Left ventricle myocardium inferior (tissue), 1 donor: ENCODE data around the gene TAF15. TPM values are rescaled to one million over a fixed set of nuclear protein-coding genes. Genes with fewer than 3 reads are reported as not detected.

Experiments
- DNase-seq: peaks from one replicate; pipeline ENCODE4 v3.0.0-alpha.2; 2020
- H3K27ac ChIP-seq: fragments of 200-600 bp; replicated peaks from 2 replicates; pipeline ENCODE4 v1.8.0; 2021
- H3K27me3 ChIP-seq: fragments of 200-600 bp; 2 replicates; pipeline ENCODE4 v1.8.0; 2021; ENCODE audit warnings: low read depth
- H3K36me3 ChIP-seq: fragments of 200-600 bp; 2 replicates; pipeline ENCODE4 v1.8.0; 2021
- H3K4me1 ChIP-seq: fragments of 200-600 bp; 2 replicates; pipeline ENCODE4 v1.8.0; 2021
- H3K4me3 ChIP-seq: fragments of 200-600 bp; 2 replicates; pipeline ENCODE4 v1.8.0; 2021; ENCODE audit warnings: mild to moderate bottlenecking, moderate library complexity
- H3K9me3 ChIP-seq: fragments of 200-600 bp; replicated peaks from 2 replicates; pipeline ENCODE4 v1.8.0; 2021
- intact Hi-C: fragments of 100-400 bp; cut with micrococcal nuclease; formaldehyde crosslinking; loops from one replicate; pipeline ENCODE4 v1.11.0; 2022
- total RNA-seq: library from RNA; stranded (reverse); fragmentation: NEBNext Ultra II Directional; extraction: Animal tissue kit (Norgen Biotek cat#: 25700); gene quantifications from one replicate; pipeline ENCODE4 v1.2.1, GENCODE V29; 2021
- TF ChIP-seq, protein P1 (sequence below): fragments of 200-600 bp; IDR thresholded peaks from 2 replicates; pipeline ENCODE4 v1.8.0; 2021; ENCODE audit warnings: antibody characterized with exemption, mild to moderate bottlenecking, borderline replicate concordance
- donor health status: DM: no; HTN: yes; CAD: no; lungs with severe emphysema.

TAF15 gene
- total RNA-seq, 1 donor from 2014 or later: 113 TPM

DNA sequence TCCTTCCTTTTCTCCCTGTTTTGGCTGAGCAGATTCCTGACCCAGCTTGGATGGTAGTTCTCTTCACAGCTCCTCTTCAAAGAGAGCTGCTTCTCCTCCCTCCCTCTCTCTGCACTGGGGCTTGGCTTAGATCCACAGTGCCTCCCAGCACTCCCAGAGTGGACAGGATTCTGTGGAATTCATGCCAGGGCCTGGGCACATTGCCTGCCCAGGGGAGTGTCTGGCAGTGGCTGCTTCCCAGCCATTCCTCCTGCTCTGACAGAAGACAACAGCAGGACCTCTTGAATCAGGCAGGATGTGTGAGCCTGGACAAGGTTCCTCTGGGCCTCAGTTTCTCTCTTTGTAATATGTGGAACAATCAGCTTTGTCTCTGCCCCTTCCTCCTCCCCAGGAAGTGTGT, 9.3 kb upstream of the TAF15 start:
- H3K27ac ChIP-seq: peak overlapping the region; percentile 51

DNA sequence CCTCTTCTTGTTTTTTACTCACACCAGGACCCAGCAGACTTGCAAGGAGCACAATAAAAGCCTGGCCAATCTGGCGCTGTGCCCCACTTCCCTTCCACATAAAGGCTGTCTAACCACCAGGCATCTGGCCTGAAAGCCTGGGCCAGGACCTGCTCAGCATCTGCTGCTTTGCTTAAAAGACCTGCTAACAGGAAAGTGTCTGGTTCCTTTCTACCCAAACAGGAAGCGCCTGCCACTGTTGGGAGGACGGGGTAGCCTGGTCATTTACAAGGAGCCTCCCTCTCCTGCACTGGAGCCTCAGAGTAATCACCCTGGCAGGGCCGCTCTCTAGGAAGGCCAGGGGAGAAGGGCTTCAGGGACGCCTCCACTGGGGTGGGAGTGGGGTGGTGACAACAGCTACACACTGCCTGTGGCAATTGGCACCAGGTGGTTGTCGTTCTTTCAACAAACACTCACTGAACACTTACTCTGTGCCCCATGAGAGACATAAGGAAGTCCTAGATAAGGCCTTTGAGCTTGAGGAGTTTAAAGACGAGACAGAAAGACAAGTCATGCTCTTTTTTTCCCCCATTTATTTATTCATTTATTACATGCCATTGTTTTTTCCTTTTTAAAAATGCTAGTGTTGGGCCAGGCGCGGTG, 7.6 kb upstream of the TAF15 start:
- intact Hi-C loops: no loop called here
- TF ChIP-seq, protein P1, sequence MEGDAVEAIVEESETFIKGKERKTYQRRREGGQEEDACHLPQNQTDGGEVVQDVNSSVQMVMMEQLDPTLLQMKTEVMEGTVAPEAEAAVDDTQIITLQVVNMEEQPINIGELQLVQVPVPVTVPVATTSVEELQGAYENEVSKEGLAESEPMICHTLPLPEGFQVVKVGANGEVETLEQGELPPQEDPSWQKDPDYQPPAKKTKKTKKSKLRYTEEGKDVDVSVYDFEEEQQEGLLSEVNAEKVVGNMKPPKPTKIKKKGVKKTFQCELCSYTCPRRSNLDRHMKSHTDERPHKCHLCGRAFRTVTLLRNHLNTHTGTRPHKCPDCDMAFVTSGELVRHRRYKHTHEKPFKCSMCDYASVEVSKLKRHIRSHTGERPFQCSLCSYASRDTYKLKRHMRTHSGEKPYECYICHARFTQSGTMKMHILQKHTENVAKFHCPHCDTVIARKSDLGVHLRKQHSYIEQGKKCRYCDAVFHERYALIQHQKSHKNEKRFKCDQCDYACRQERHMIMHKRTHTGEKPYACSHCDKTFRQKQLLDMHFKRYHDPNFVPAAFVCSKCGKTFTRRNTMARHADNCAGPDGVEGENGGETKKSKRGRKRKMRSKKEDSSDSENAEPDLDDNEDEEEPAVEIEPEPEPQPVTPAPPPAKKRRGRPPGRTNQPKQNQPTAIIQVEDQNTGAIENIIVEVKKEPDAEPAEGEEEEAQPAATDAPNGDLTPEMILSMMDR: no peak
- peaks cover 11% of the 10 kb centered on the region for H3K27me3 ChIP-seq
- peak overlapping the region; percentile 47 for H3K27ac ChIP-seq
- peak; percentile 82 for DNase-seq
- no peaks in the 10 kb centered on the region for H3K36me3 ChIP-seq
- H3K4me1 ChIP-seq: peaks cover 40% of the 10 kb centered on the region
- no peak overlapping the region for H3K4me3 ChIP-seq
- H3K9me3 ChIP-seq: no peaks in the 10 kb centered on the region

More for the DNA sequence above, 9.3 kb upstream of the TAF15 start:
- Histone ChIP-seq H3K4me3 (no peak overlapping the region), H3K9me3 (no peaks in the 10 kb centered on the region), H3K36me3 (no peaks in the 10 kb centered on the region), H3K4me1 (peaks cover 53% of the 10 kb centered on the region), H3K27me3 (peaks cover 29% of the 10 kb centered on the region)
- TF ChIP-seq, protein P1: no peak
- peak; percentile 79 for DNase-seq
- intact Hi-C loops: no loop called here

DNA sequence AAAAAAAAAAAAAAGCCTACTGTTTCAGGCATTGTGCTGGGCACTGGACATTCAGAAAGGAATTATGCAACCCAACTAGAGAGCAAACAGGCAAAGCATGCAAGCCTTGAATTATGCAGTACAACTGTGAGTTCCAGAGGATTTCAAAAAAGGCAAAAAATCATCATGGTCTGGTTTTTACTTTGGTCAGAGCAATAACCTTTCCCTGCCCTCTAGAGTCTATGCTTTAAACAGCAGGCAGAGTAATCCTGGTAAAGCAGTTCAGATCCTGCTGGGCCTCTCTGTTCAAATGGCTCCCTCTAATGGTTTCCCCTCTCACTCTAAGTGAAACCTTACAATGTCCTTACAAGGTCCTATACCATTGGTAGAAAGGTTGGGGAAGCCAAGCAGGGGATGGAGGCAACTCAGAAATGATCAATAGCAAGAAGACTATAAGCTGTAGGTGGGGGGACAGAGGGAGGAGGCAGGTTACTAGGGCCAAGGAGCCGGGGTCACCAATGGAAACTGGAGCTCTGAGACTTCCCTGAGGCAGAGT, 4.6 kb upstream of the TAF15 start:
- Histone ChIP-seq H3K4me3 (no peak overlapping the region), H3K9me3 (no peaks in the 10 kb centered on the region), H3K4me1 (peaks cover 44% of the 10 kb centered on the region), H3K27me3 (no peaks in the 10 kb centered on the region), H3K36me3 (no peaks in the 10 kb centered on the region), H3K27ac (no peak overlapping the region)
- no peak for DNase-seq
- intact Hi-C loops: loop anchor here (2.0 kb wide), 1 partner anchor 38 kb away; no protein-coding TSS in a partner anchor
- TF ChIP-seq, protein P1: peak; percentile 89

DNA sequence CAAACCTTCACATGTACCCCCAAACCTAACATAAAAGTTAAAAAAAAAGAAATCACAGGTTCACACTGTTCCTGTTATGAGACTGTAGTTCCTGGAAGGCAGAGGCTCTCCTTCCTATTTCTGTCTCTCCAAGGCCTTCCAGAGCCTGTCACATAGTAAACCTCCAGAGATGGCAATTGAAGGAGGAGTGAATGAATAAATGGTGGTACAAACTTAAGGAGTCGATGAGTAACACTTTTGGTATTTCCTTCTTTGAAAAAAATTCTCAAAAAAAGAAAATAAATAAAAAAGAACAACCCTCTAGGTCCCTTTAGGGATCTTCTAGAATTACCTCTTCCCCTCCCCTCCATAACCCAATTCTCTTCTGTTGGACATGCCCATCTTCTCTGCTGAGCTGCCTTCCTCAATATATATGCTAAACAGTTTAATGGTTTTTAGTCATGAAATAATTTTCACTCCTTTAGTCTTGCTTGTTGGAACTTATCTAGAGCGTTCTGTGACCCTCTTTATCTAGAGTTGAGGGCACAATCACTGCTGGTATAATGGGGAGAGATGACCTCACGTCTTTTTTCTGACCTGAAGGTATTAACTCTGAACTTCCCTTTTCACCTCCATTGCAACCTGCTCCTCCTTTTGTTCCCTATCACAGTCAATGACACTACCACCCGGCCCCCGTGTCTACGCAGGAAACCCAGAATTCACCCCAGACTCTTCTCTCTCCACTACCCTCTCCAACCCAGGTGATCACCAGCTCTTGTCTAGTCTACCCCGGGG, 1.7 kb upstream of the TAF15 start:
- Histone ChIP-seq H3K9me3 (no peaks in the 10 kb centered on the region), H3K4me1 (peaks cover 45% of the 10 kb centered on the region), H3K4me3 (no peak overlapping the region), H3K27me3 (no peaks in the 10 kb centered on the region), H3K27ac (no peak overlapping the region), H3K36me3 (no peaks in the 10 kb centered on the region)
- TF ChIP-seq, protein P1: no peak
- intact Hi-C loops: no loop called here
- no peak for DNase-seq

DNA sequence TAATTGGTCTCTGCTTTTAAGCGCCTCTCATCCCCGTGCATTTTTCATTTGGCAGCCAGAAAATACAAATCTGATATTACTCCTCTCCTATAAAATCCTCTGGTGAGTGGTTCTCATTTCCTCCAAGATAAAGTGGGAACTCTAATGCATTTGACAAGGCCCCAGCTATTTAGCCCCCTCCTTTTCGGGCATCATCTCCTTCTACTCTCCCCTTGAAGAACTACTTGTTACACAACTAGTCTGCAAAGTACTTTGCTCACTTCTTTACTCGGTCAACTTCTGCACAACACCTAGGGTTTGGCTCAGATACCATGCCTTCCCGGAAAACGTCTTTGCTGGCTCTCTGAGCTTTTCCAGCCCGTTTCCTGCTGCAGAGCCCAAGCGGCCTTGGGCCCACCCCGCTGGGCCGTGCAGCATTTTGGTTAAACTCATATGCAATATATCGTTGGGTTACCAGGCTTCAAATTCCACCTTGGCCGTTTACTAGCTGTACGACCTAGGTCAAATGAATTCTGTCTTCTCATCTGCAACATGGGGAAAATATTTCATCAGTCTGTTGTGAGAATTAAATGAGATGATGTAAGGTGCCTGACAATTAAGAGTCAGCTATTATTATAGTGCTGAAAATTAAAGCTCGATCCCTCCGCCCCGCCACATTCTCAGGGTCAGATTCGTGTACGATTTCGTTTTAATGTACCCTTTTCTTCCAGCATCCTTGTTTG, 883 bp upstream of the TAF15 start:
- Histone ChIP-seq H3K27me3 (no peaks in the 10 kb centered on the region), H3K4me3 (peak overlapping the region; percentile 91), H3K4me1 (peaks cover 54% of the 10 kb centered on the region), H3K36me3 (no peaks in the 10 kb centered on the region), H3K27ac (peak overlapping the region; percentile 96), H3K9me3 (no peaks in the 10 kb centered on the region)
- intact Hi-C loops: no loop called here
- TF ChIP-seq, protein P1: no peak
- no peak for DNase-seq
